GM18520 (cell line): ENCODE measurements around the gene SPPL2B.

Experiments
- ATAC-seq: cut with Tn5 transposase; IDR thresholded peaks from one replicate; pipeline ENCODE4 v1.9.1; 2021; ENCODE audit not compliant: unreplicated experiment

Gene SPPL2B

GRCh38 chr19:2296141-2296540, 32.3 kb upstream of the SPPL2B start:
- no peak for ATAC-seq

DNA sequence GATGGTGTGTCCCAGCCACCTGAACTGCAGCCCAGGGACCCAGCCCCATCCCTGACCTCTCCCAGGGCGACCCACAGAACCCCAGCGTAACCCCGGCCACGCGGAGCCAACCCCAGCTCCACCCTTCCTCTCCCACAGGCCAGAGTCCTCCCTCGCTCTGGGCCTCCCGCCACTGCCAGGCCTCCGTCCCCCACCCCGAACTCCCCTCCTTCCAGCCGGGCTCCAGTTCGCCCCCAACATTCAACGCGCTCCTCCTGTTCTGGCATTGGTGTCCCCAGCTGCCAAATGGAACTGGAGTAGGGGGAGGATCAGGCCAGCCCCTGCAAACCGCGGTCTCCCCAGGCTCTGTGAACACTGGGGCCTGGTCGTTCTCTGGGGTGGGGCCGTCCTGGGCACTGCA, 28.0 kb upstream of the SPPL2B start:
- ATAC-seq, result no peak

DNA sequence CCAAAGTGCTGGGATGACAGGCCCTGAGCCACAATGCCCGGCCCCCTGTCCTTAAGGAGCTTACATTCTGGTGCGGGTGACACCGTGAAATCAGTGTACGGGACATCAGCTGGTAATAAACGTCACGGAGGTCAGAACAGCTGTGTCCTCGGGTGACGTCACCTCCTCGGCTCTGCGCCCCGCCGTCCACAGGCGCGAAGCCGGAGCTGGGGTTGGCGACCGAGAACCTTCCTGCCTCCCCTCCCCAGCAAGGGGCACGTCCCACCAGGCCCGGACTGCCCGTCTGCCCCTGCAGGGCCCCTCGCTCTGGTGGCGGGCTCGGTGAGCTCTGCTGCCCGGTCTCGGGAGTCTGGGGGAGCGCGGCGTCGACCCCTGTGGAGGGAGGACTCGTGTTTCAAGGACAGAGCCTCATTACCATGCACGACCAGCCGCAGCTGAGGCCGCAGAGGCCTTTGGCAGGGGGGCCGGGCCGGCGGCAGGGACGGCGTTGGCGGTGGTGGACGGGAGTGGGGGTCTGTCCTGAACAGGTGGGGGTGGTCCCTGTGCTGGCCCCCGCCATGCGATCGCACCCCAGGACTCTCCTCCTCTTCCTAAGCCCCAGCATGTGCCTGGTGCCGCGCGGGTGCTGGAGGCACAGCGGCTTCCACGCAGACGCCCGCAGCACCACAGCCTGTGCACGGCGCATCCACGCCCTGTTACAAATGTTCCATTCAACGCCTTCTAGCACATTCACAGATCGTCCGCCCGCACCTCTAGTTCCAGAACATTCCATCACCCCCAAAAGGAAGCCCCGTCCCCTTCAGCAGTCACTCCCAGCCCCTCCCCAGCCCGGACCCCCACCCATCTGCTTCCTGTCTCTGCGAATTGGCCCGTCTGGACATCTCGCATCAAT, 25.9 kb upstream of the SPPL2B start:
- ATAC-seq, result no peak

- no peak for ATAC-seq
These were observed 25.2 kb upstream of the SPPL2B start for GRCh38 chr19:2303211-2303798.

DNA sequence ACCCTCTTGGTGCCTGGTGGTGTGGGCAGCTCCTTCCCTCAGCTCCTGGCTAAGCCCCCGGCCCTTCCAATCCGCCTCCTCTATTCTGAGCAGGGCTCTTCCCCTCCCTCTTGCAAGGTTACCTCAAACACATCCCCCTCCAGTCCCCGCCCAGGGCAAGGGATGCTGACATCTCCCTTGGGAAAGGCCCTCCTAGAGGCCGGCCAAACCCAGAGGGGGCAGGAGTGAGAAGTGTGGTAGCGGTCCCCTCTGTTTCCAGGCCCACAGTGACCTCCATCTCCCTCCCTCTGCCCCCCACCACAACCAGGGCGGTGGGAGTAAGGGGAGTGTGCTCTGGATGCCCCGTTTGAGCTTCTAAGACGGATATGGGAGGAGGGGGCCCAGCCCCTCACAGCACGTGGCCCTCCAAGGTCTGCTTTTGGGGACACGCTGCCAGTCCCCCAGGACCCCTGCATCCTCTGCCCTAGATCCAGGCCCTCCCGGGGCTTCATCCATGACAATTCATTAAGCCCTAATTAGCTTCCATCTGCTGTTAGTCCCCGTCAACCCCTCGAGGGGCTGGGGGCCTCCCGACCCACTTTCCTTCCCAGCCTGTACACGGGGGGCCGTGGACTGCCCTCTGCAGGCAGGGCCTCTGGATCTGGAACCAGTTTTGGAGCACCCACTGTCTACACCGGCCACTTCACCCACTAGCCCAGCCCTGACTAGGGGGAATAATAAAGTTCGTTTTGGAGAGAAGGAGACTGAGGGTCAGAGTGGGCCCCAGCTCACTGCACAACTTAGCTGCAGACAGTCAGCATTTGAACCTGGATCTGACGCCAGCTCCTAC, 22.8 kb upstream of the SPPL2B start:
- no peak for ATAC-seq

DNA sequence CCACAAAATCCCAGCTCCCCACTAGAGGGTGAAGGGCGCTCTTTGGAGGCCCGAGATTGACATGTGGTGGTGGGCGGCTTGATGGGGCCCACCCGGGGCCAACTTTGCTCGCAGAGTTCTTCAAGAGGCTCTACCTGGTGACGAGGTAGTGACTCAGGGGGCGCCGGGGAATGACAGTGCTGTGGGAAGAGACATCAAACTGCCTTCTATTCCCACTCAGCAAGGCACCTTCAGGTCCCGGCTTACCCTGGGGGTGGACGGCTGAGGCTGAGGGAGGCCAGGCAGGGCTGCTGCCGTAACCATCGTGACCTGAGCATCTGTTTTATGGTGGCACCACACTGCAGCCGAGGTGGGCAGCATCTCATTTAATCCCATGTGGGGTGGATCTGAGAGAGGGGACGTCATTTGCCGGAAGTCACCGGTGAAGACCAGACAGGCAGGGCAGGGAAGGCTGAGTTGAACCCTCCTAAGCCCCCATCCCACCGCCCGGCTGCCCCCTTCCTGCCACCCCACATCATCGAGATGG, 22.1 kb upstream of the SPPL2B start:
- no peak for ATAC-seq

DNA sequence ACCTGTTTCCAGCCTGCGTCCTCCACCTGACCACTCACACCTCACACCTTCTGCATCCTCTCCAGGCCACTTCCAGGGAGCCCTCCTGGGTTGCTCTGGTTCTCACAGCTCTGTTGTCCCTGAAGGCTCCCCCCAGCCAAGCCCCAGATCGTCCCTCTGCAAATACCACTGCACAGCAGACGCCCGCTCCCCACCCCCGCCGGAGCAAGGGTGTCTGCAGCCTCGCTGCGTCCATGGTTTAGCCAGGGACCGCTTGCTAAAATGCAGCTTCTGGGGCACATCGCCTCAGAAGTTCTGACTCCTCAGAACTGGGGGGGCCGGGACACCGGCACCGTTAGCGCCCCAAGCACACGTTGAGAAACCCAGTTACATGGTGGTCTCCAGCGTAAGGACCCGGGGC, 21.5 kb upstream of the SPPL2B start:
- no peak for ATAC-seq

DNA sequence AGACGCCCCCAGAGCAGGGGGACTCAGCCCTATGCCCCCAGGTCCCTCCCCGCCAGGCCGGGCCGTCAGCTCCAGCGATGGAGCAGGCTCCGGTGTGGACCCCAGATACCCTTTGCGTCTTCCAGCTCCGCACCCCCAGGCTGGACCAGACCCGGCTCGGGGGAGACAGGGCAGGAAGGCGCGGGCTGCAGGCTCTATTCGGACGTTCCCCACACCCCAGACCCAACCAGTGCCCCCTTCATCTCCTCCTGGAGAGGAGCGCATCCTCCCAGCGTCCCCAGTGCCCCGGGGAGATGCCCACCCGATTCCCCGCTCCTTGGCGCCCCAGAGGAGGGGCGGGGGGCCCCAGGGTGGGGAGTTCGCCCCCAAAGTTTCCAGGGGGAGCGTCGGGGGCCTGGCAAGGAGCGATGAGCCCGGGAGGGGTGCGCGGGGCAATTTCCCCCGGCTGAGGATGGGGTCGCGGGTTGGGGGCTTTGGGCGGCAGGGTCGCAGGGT, 20.9 kb upstream of the SPPL2B start:
- no peak for ATAC-seq

GRCh38 chr19:2308114-2308556, 20.3 kb upstream of the SPPL2B start, which contains the start of gene LINGO3:
TSS of gene LINGO3 (minus strand) at chr19:2308154. CDS start at chr19:2291776, 16,378 bp downstream.
- no peak for ATAC-seq

- ATAC-seq, result no peak
These were observed 18.6 kb upstream of the SPPL2B start for GRCh38 chr19:2309734-2310362.

GRCh38 chr19:2311093-2311492, 17.4 kb upstream of the SPPL2B start:
- ATAC-seq, result no peak

DNA sequence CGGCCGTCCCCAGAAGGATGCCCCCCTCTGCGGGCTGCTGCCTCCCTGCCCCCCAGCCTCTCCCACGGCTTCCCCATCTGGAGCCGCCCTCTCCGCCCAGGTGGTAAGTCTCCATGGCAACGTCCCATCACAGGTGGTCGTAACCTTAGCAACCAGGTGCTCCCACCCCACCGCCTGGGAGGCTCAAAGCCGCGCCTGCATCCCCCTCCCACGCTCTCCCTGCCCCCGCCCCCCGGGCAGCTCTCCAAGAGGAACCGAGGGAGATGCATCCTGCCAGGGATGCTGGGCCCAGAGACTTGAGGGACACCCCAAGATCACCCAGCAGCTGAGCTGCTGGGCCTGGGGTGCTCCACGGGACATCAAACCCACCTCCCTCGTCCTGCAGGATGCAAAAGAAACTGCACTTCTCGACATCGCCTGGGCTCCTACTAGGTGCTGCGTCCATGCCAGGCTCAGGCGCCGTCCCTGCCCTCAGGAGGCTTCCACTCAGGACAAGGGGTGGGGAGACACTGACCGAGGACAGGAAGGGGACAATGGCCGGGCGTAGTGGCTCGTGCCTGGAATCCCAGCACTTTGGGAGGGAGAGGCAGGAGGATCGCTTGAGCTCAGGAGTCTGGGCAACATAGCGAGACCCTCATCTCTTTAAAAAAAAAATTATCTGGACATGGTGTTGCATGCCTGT, 15.5 kb upstream of the SPPL2B start:
- no peak for ATAC-seq

DNA sequence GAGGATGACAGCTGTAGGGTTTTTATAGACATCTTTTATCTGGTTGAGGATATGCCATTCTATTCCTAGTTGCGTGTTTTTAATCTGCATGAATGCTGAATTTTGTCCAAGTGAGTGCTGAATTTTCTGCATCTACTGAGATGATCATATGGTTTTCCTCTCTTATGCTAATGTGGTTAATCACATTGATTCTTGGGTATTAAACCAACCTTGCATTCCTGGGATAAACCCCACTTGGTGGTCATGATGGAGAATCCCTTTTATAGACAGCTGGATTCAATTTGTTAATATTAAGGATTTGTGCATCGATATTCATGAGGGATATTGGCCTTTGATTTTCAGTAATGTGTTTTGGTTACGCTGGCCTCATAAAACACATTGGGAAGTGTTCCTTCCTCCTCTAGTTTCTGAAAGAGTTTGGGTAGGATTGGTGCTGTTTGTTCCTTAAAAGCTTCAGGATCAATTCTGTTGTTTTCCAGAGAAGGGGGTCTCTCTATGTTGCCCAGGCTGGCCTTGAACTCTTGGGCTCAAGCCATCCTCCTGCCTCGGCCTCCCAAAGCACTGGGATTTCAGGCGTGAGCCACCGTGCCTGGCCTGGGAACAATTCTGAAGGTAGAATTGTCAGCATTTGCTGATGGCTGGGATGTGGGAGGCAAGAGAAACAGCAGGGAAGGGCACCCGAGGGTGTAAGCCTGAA, 13.2 kb upstream of the SPPL2B start:
- no peak for ATAC-seq

DNA sequence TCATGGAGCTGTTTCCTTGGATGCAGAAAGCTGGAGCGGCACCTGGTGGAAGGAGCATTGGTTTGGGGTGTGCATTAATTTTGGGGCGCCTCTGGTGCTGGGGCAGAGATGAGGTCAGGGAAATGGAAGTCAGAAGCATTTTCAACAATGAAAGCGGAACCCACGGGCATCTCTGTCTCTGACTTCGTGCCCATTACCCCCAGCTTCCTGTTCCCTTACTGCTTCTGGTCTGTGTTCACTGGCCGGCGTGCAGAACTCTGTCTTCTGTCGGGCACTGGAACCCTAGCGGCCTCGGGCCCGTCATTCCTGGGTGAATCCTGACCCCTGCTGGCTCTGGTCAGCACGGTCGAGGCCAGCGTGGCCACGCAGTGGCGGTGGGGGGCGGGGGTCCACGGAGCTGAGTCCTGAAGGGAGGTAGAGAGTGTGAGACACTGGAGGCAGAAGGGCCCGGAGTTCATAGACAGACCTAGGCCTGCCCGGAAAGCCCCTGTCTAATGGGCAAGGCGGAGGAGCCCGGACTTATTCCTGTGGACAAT, 12.6 kb upstream of the SPPL2B start:
- ATAC-seq, result no peak

DNA sequence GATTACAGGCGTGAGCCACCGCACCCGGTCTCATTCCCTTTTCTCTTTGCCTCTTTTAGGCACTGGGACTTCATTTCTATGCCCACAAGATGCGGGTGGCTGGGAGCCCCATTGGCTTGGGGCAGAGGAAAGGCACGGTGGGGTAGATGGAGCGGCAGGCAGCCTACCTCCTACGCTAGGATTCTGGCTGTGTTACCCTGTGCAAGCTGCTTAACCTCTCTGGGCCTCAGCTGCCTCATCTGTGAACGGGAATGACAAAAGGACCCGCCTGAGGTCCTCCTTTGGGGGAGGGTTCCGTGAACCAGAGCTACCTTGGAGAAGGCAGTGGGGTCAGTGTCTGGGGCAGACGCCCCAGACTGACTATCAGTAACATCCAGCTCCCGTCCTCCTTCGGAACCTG, 11.2 kb upstream of the SPPL2B start:
- no peak for ATAC-seq

DNA sequence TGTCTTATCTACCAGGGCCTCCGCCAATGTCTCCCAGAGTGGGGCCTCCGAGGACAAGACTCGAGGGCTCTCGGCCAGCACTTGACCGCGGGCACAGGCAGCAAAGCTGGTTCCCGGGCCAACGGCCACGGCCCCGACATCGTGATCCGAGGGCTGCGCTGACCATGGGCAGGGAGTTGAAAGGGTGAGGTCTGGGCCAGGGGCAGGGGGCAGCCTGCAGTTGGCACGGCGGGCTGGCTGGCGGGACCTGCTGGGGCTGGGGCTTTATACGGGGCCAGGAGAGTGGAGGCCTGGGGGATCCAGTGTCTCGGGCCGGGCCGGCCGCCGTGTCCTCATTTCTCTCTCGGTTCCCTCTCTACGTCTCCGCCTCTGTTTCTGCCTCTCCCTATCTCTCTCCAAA, 10.7 kb upstream of the SPPL2B start:
- ATAC-seq, result no peak

- ATAC-seq, result no peak
These were observed 9.6 kb upstream of the SPPL2B start for GRCh38 chr19:2318923-2319322.

GRCh38 chr19:2319551-2319950, 8.9 kb upstream of the SPPL2B start:
- ATAC-seq, result no peak

DNA sequence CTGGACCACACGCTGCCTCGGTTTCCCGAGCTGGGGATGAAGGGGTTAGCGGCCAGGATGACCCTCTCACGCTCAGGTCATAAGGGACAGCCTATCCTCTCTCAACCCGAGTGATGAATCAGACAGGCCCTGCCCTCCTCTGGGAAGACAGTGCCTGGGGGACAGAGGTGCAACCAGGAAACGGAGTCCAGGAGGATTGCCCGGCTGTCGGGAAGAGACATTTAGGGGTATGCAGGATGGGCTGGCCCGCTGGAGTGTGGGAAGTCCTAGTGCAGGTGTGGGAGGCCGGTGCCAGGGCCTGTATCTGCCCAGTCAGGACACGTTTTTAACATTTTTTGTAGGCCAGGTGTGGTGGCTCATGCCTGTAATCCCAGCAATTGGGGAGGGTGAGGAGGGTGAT, 8.4 kb upstream of the SPPL2B start:
- no peak for ATAC-seq
